ENCODE results near the gene EHD1.
"Not testable (repeated sequence)": the region's sequence is repeated elsewhere in the genome, so short reads cannot be mapped to it uniquely, and the experiment has no call there.

Gene EHD1

GRCh38 chr11:64826578-64827450, 51.6 kb downstream of the EHD1 start:
- no peak for DNase-seq (ENCODE audit: low read depth)

DNA sequence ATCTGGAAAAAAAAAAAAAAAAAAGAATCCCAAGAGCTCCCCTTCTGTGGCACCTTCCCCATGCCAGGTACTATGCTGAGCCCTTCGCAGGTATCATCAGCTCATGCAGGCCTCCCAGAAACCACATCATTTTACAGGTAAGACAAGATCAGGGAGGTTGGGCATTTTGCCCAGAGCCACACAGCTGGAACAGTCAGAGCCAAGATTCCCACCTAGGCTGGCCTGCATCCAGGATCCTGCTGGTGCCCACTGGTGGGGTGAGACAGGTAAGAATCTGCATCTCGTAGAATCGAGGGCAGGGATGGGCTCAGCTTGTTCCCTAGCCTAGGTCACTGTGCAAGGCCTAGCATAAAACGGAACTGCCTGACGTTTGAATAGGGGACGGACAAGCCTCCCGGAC, 52.4 kb downstream of the EHD1 start:
- DNase-seq (ENCODE audit: low read depth) = no peak

DNA sequence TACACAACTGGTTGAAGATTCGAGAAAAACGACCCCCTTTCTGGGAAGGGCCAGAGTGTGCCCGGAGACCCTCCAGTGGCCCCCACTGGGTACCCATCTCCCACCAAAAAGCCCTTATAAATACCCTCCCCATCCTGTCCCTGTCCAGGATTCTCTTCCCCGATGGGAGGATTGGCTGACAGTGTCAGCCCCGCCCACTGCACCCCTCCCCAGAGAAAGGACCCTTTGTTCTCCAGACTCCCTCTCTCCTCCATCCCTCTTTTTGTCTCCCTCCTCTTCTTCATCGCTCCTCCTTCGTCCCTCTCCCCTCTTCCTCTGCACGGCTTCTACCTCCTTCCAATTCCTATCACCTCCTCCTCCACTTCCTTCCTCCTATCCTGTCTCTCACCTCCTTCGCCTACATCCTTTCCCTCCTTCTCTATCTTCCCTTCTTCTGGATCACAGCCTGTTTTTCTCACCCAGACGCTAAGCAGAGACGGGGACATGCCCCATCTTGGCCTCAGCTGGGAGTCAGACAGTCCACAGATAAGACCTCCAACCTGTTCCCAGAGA, 54.8 kb downstream of the EHD1 start:
- DNase-seq (ENCODE audit: low read depth) = no peak

DNA sequence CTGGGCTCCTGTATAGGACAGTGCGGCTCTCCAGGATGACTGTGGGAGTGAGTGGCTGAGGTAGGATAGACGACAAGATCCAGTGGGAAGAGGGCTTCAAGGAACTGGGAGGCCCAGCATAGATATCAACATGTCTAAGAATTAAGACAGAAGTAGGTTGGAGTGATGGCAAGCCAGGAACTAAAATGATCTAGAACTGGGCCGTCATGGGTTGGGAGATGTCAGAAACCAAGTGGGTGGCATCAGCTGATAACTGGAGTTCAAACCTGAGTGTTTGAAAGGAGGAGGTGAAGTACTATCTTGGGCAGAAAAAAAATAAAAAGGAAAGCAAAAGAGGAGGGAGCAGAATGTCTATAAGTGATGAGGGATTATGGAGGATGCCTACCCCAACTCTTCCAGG, 60.9 kb downstream of the EHD1 start:
- DNase-seq (ENCODE audit: low read depth) = no peak

DNA sequence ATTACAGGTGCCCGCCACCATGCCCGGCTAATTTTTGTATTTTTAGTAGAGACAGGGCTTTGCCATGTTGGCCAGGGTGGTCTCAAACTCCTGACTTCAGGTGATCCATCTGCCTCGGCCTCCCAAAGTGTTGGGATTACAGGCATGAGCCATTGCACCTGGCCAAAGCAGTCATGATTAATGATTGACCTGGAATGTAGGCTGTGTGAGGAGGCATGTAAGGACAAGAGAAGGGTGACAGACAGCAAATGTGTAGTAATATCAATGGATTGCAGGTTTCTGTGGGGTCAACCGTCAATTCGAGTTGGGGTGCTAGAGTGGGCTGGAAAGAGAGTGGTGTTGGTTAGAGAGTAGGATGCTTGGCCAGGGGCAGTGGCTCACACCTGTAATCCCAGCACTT, 63.0 kb downstream of the EHD1 start:
- DNase-seq (ENCODE audit: low read depth) = not testable (repeated sequence)

DNA sequence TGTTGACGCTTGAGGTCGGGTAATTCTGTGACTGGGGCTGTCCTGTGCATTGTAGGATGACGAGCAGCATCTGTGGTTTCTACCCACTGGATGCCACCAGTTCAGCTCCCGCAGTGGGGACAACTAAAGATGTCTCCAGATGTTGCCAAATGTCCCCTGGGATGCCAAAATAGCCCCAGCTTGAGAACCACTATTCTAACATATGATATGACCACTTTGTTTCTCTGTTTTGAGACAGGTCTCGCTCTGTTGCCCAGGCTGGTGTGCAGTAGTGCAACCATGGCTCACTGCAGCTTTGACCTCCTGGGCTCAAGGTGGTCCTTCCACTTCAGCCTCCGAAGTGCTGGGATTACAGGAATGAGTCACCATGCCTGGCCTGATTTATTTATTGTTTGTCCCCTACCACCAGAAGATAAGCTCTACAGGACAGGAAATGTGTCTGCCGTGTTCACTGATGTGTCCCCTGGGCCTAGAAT, 63.7 kb downstream of the EHD1 start:
- no peak for DNase-seq (ENCODE audit: low read depth)

- no peak for DNase-seq (ENCODE audit: low read depth)
These were observed 64.6 kb downstream of the EHD1 start for GRCh38 chr11:64813826-64814225.

DNA sequence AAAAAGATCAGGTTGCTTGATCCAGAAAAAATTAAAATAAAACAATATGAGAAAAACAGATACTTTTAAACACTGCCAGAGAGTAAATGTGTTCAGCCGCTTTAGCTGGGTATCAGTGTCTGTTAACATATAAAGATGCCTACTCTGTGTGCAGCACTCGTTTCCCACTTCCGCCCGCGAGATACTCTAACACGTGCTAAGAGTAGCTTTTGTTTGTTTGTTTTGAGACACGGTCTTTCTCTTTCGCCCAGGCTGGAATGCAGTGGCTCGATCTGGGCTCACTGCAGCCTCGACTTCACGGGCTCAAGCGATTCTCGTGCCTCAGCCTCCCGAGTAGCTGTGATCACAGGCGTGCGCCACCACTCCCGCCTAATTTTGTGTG, 67.5 kb downstream of the EHD1 start:
- no peak for DNase-seq (ENCODE audit: low read depth)

DNA sequence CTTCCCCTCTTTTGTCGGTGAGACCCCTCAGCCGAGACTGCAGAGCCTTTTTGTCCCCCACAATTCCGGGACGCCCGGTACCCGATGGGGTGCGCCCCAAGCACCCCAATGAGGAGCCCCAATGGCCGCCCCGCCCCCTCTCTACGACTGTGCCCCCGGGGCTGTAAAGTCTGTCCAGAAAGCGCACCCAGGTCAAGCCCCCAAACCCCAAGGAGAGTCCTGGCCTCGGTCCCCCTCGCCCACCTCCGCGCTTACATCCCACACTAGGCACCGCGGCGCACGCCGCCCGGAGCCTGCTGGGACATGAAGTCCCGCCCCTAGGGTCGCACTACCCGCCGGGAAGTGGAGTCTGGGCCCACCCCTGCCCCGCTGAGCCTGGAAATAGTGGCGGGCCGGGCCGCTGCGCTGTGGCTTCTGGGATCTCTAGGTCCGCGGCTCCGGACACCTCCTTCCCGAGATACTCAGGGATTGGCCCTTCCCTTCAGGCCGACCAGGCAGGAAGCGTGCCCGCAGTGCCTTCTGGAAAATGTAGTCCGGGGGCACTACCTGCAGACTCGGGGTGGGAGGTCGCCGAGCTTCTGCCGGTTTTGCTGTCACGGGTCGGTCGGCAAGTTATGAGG, 68.0 kb downstream of the EHD1 start, which contains the start of gene MEN1:
MEN1 (minus strand) TSS at position 281 of the 620 bp plus-strand sequence. CDS start 442 bp downstream, outside the sequence.
- DNase-seq (ENCODE audit: low read depth) = peak; percentile 90

DNA sequence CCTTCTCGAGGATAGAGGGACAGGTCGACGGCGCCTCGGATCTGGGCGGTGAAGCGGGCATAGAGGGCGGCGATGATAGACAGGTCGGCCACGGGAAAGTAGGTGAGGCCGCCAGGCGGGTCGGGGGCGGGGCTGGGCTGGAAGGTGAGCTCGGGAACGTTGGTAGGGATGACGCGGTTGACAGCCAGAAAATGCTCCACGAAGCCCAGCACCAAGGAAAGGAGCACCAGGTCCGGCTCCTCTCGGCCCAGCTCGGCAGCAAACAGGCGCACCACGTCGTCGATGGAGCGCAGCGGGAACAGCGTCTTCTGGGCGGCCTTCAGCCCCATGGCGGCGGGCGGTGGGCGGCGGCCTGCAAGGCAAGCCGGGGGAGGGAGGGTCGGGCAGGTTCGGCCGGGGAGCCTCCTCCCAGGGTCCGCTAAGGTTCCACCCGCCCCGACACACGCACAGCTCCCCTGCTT, 68.6 kb downstream of the EHD1 start:
- DNase-seq (ENCODE audit: low read depth) = no peak

DNA sequence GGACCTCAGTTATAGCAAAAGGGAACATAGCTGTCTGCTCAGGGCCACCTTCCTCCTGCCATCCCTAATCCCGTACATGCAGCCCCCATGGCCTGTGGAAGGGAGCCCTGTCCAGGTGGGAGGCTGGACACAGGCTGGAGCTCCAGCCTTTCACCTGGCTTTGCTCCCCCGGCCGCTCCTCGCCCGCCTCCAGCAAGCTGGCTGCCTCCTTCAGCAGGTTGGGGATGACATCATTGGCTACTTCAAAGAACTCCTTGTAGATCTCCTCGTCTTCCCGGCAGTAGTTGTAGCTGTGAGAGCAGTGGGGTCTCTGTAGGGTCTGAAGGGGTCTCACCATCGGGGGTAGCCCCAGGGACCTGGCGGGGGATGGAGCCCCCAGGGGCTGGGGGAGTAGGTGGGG, 72.9 kb downstream of the EHD1 start:
- no peak for DNase-seq (ENCODE audit: low read depth)

- DNase-seq (ENCODE audit: low read depth) = no peak
These were observed 73.8 kb downstream of the EHD1 start for GRCh38 chr11:64804346-64805210.

DNA sequence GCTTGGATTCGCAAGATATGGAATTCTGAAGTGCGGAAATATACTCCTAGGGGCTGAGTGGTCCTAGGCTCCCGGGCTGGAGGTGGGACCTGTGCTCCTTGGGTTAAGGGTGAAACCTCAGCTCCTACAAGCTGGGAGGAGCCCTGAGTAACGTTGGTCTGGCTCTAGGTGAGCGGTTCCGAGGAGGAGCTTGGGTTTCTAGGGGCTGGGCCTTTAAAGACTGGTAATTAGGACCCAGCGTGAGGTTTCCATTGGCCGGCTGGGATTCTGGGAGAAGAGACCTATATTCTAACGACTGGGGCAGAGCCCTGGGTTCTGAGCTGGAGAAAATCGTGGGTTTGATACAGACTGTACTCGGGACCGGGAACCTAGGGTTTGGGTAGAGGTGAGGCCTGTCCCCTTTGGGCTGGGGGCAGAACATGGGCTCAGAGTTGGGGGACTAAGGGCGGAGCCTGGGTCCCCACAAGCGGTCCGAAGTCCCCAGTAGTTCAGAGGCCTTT, 74.5 kb downstream of the EHD1 start:
- DNase-seq (ENCODE audit: low read depth) = no peak

DNA sequence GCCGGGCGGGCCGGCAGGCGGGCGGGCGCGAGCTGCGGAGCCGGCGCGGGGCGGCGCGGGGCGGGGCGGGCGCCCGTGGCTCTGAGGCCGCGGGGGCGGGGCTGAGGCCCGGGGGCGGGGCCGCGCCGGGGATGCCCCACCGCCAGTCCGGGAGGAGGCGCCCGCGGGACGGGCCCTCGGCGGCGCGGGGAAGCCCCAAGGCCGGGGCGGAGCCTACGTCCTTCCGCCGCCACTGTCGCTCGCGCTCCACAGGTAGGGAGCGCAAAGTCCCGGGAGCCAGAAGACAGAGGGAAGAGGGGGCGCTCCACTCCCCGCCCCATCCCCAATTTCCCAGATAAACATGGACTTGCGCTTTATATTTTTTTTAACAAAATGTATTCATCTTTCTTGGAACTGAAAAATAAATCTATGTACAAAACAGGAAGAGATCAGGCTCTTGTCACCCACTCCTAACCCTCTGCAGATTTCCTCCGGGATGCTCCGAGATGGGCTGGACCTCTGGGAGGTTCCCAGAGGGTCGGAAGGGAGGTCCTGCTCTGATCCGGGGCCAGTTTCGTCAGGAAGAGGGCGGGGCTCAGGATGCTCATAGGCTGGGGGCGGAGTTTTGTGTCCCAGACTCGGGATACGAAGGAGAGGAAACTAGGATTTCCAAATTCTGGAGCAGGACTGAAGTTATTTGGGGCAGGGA, 75.1 kb downstream of the EHD1 start, which contains the start of gene MAP4K2:
MAP4K2 (minus strand) TSS at position 57 of the 688 bp plus-strand sequence. CDS start 65 bp downstream, outside the sequence.
- peak; percentile 60 for DNase-seq (ENCODE audit: low read depth)

- DNase-seq (ENCODE audit: low read depth) = no peak
These were observed 75.9 kb downstream of the EHD1 start for GRCh38 chr11:64802370-64803157.
